Mesendoderm (in vitro differentiated cells): ENCODE measurements around the gene MAP2K1. TPM values are rescaled to one million over a fixed set of nuclear protein-coding genes. Genes with fewer than 3 reads are reported as not detected.

ENCODE experiments used
- DNase-seq: peaks from one replicate; pipeline ENCODE4 v3.0.0; 2013
- H2AK5ac ChIP-seq: 2 replicates; pipeline ENCODE4 v1.6.1; 2013; ENCODE audit warnings: low read length, inconsistent platforms
- H2BK120ac ChIP-seq: 2 replicates; pipeline ENCODE4 v1.6.1; 2013; ENCODE audit warnings: low read depth, mild to moderate bottlenecking, low read length, moderate library complexity, mixed read lengths
- H2BK15ac ChIP-seq: replicated peaks from 2 replicates; pipeline ENCODE4 v1.6.1; 2013; ENCODE audit warnings: low read depth, mild to moderate bottlenecking, moderate library complexity
- H2BK5ac ChIP-seq: 2 replicates; pipeline ENCODE4 v1.6.1; 2013; ENCODE audit warnings: low read length, inconsistent platforms
- H3K18ac ChIP-seq: 2 replicates; pipeline ENCODE4 v1.6.1; 2013; ENCODE audit warnings: mild to moderate bottlenecking, low read length, mixed read lengths
- H3K23ac ChIP-seq: one replicate; pipeline ENCODE4 v1.6.1; 2013; ENCODE audit warnings: low read length
- H3K27ac ChIP-seq: 2 replicates; pipeline ENCODE4 v1.5.1; 2013; ENCODE audit warnings: low read depth, mild to moderate bottlenecking, inconsistent platforms, low read length, moderate library complexity
- H3K27me3 ChIP-seq: 2 replicates; pipeline ENCODE4 v1.6.1; 2013; ENCODE audit warnings: low read length, control low read depth, mild to moderate bottlenecking, inconsistent platforms; ENCODE audit not compliant: insufficient read depth, poor library complexity
- H3K36me3 ChIP-seq: 2 replicates; pipeline ENCODE4 v1.6.1; 2013; ENCODE audit warnings: low read length, inconsistent platforms; ENCODE audit not compliant: control insufficient read depth, insufficient read depth
- H3K4ac ChIP-seq: one replicate; pipeline ENCODE4 v1.6.1; 2013; ENCODE audit warnings: low read depth, mild to moderate bottlenecking, low read length, moderate library complexity
- H3K4me1 ChIP-seq: 2 replicates; pipeline ENCODE4 v1.6.1; 2013; ENCODE audit warnings: low read depth, low read length, inconsistent platforms; ENCODE audit not compliant: control insufficient read depth
- H3K4me2 ChIP-seq: 2 replicates; pipeline ENCODE4 v1.6.1; 2013; ENCODE audit warnings: low read length
- H3K4me3 ChIP-seq: 2 replicates; pipeline ENCODE4 v1.5.1; 2013; ENCODE audit warnings: mild to moderate bottlenecking, low read length
- H3K56ac ChIP-seq: one replicate; pipeline ENCODE4 v1.6.1; 2013; ENCODE audit warnings: low read length
- H3K79me1 ChIP-seq: 2 replicates; pipeline ENCODE4 v1.6.1; 2013; ENCODE audit warnings: low read length, inconsistent platforms
- H3K79me2 ChIP-seq: 2 replicates; pipeline ENCODE4 v1.6.1; 2013; ENCODE audit warnings: mild to moderate bottlenecking, low read length; ENCODE audit not compliant: control insufficient read depth, insufficient read depth
- H3K9ac ChIP-seq: 2 replicates; pipeline ENCODE4 v1.6.1; 2013; ENCODE audit warnings: low read length, inconsistent platforms
- H4K5ac ChIP-seq: one replicate; pipeline ENCODE4 v1.6.1; 2013; ENCODE audit warnings: low read length
- H4K8ac ChIP-seq: one replicate; pipeline ENCODE4 v1.6.1; 2013; ENCODE audit warnings: low read depth, mild to moderate bottlenecking, control low read depth, low read length, moderate library complexity
- WGBS: extraction: QIAGEN DNeasy Blood & Tissue Kit; methylation state at CpG from one replicate; pipeline ENCODE4 v1.1.7; 2013; ENCODE audit warnings: low lambda C conversion rate, missing lambda C conversion rate; ENCODE audit not compliant: insufficient coverage; ENCODE audit errors: extremely low coverage; 5-methylcytosine and 5-hydroxymethylcytosine counted together
- small RNA-seq: library from polyadenylated mRNA; stranded (forward); fragments of <200 nt; extraction: miRNeasy Mini kit (QIAGEN cat#:217004); gene quantifications from one replicate; pipeline ENCODE3, GENCODE V24; 2013; ENCODE audit not compliant: insufficient read depth

MAP2K1 gene

GRCh38 chr15:66535056-66535455 lies 148.3 kb downstream of the MAP2K1 start:
- Histone ChIP-seq H3K36me3 (peaks cover 1% of the 10 kb centered on the region), H3K27me3 (no peaks in the 10 kb centered on the region)
- peak; percentile 2 for DNase-seq

More at GRCh38 chr15:66535056-66535455, 148.3 kb downstream of the MAP2K1 start:
- Histone ChIP-seq H3K56ac (no peak overlapping the region), H2BK120ac (no peak overlapping the region), H3K18ac (no peak overlapping the region), H3K79me2 (no peaks in the 10 kb centered on the region), H4K5ac (no peak overlapping the region), H4K8ac (no peak overlapping the region), H3K9ac (no peak overlapping the region), H2BK5ac (no peak overlapping the region), H3K27ac (no peak overlapping the region), H2AK5ac (no peak overlapping the region), H3K4me3 (no peak overlapping the region), H3K79me1 (no peaks in the 10 kb centered on the region), H3K23ac (no peak overlapping the region), H3K4me2 (no peak overlapping the region), H3K4me1 (no peaks in the 10 kb centered on the region), H3K4ac (no peak overlapping the region), H2BK15ac (no peak overlapping the region)
- WGBS: no CpG with 5 or more reads among the region's 9 CpGs

Small RNAs within 50 kb of the gene (small RNA-seq; reads per million reads assigned to genes)
- gene ATP5MFP6 (not detected), gene MIR4512 (0.72 reads per million), gene RF00019 (not detected), gene RF01159 (not detected), gene SCARNA14 (16.1 reads per million, percentile 90 among the genes with 10 or more reads in this experiment), gene SNORD16 (not detected), gene SNORD18A (not detected), gene SNORD18B (not detected), gene SNORD18C (not detected)
